ENCODE measurements around the gene DDR1. TPM values are rescaled to one million over a fixed set of nuclear protein-coding genes. Genes with fewer than 3 reads are reported as not detected.

Gene DDR1
- total RNA-seq, 3 donors from 2014 or later, result 145 to 336 (median 271) TPM

DNA sequence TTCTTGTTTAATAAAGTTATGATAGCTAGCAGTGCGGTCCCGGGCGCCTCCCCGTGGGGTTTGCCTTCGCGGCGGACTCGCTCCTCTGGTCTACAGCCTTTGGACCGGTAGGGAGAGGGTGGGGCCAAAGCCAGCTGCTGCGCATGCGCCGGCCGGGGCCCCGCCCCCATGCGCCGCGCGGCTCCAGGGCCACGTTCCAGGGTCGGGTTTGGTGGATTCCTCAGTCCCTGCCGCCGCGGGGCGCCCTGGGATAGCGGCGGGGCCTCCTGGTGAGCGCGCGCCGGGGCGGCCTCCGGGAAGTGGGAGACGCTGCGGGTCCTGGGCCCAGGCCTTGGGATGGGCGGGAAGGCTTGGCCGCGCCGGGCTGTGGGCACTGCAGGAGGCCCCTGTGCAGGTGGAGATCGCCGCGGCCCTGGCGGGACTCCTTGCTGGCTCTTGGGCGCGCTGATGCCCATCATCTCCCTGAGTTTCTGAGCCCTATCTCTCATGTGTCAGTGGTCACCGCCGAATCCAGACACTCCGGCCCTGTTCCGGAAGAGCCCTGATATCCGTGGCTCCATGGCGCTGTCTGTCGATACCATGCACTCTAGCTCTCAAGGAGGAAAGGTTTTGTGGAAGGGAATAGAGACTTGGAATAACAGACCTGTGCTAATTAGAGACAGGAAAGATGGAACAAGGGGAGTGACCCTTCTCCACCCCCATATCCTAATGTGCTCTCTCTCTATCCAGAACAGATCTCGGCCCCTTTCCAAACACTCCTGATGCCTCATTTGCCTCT is 29.9 kb downstream of the DDR1 start, which contains the start of gene VARS2:
TSS of gene VARS2 (plus strand) at position 163 of the 778 bp plus-strand sequence. CDS start at position 762, 599 bp downstream.
- no peaks in the 10 kb centered on the region for H3K36me3 ChIP-seq (ENCODE audit: low read depth)
- peak; percentile 95 to 97 (median 96) for DNase-seq
- ATAC-seq, result peak; percentile 96
- intact Hi-C loops (cut with DNase I, micrococcal nuclease), result no loop called here
- TF ChIP-seq, protein P1, sequence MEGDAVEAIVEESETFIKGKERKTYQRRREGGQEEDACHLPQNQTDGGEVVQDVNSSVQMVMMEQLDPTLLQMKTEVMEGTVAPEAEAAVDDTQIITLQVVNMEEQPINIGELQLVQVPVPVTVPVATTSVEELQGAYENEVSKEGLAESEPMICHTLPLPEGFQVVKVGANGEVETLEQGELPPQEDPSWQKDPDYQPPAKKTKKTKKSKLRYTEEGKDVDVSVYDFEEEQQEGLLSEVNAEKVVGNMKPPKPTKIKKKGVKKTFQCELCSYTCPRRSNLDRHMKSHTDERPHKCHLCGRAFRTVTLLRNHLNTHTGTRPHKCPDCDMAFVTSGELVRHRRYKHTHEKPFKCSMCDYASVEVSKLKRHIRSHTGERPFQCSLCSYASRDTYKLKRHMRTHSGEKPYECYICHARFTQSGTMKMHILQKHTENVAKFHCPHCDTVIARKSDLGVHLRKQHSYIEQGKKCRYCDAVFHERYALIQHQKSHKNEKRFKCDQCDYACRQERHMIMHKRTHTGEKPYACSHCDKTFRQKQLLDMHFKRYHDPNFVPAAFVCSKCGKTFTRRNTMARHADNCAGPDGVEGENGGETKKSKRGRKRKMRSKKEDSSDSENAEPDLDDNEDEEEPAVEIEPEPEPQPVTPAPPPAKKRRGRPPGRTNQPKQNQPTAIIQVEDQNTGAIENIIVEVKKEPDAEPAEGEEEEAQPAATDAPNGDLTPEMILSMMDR (IDR thresholded peaks at IDR 0.05), result peak; percentile 12
- H3K4me1 ChIP-seq (ENCODE audit: low read depth), result peaks cover 15% of the 10 kb centered on the region
- peak within 1 kb of the TSS; percentile 24 for H3K4me3 ChIP-seq
- H3K9me3 ChIP-seq, result no peaks in the 10 kb centered on the region

DNA sequence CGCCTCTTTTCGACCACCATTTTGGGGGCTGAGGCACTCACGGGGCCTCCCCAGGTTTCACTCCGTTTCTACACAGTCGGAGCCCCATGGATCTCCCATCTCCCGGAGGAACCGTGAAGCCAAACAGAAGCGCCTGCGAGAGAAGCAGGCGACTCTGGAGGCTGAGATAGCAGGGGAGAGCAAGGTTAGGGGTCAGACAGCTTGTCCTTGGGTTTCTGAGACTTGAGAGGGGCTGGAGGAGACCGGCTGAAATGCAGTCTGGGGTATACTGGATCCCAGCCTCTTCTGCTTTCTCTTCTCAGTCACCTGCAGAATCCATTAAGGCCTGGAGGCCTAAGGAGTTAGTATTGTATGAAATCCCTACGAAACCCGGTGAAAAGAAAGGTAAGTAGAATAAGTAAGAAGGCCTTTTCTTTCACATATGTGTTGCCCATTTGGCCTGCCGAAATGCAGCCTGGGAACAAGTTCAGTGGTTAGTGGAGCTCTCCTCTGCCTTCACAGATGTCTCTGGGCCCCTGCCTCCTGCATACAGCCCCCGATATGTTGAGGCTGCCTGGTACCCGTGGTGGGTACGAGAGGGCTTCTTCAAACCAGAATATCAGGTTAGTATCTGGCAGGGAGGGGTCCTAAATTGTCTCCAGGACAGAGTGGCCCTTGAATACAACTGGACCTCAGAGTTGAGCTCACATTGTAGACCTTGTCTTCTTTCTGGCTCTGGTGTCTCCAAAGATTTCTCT is 30.7 kb downstream of the DDR1 start:
- peak in 1 of 3 donors; percentile 23 for DNase-seq
- H3K4me1 ChIP-seq (ENCODE audit: low read depth), result peaks cover 15% of the 10 kb centered on the region
- H3K36me3 ChIP-seq (ENCODE audit: low read depth), result no peaks in the 10 kb centered on the region
- TF ChIP-seq, protein P1 (IDR thresholded peaks at IDR 0.05), result no peak
- intact Hi-C loops (cut with DNase I, micrococcal nuclease), result loop anchor here in 1 of 2 donors (5.0 kb wide), 1 partner anchor 172 kb away; no protein-coding TSS in a partner anchor
- no peak overlapping the region for H3K4me3 ChIP-seq
- peak; percentile 2 for ATAC-seq
- no peaks in the 10 kb centered on the region for H3K9me3 ChIP-seq

DNA sequence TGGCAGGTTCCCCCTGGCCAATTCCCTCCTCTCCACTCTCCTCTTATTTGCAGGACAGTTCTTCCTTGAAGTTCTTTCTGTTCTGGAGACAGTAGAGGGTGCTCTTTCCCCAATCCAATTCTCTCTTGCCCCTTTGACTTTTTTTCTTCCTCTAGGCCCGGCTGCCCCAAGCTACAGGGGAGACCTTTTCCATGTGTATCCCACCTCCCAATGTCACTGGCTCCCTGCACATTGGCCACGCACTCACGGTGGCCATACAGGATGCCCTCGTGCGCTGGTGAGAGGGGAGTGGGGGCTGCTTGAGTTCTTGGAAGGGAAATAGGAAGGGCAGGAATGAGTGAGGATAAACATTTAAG is 31.2 kb downstream of the DDR1 start:
- Histone ChIP-seq H3K4me3 (no peak overlapping the region), H3K36me3 (ENCODE audit: low read depth) (no peaks in the 10 kb centered on the region), H3K9me3 (no peaks in the 10 kb centered on the region), H3K4me1 (ENCODE audit: low read depth) (peaks cover 15% of the 10 kb centered on the region)
- ATAC-seq (peak; percentile 35), DNase-seq (peak in 1 of 3 donors; percentile 49)
- TF ChIP-seq, protein P1 (IDR thresholded peaks at IDR 0.05), result peak; percentile 25
- intact Hi-C loops (cut with DNase I, micrococcal nuclease), result loop anchor here in 1 of 2 donors (5.0 kb wide), 1 partner anchor 172 kb away; no protein-coding TSS in a partner anchor

DNA sequence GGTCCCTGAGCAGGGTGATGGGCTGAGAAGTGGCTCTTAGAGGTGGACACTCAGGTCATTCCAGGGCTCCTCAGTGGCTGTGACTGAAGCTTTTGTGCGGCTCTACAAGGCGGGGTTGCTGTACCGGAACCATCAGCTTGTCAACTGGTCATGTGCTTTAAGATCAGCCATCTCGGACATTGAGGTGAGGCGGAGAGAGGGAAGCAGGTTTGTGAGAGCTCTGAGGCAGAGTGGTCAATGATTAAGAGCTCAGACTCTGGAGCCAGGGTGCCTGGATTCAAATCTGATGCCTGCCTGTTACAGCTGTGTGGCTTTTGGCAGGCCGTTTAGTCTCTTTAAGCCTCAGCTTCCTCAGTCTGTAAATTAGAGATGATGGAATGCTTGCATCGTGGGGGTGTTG is 32.7 kb downstream of the DDR1 start:
- Histone ChIP-seq H3K4me3 (no peak overlapping the region), H3K36me3 (ENCODE audit: low read depth) (no peaks in the 10 kb centered on the region), H3K4me1 (ENCODE audit: low read depth) (peaks cover 15% of the 10 kb centered on the region), H3K9me3 (no peaks in the 10 kb centered on the region)
- intact Hi-C loops (cut with DNase I, micrococcal nuclease), result loop anchor here in 1 of 2 donors (5.0 kb wide), 1 partner anchor 170 kb away; no protein-coding TSS in a partner anchor
- ATAC-seq, result no peak
- DNase-seq, result no peak
- TF ChIP-seq, protein P1 (IDR thresholded peaks at IDR 0.05), result no peak

DNA sequence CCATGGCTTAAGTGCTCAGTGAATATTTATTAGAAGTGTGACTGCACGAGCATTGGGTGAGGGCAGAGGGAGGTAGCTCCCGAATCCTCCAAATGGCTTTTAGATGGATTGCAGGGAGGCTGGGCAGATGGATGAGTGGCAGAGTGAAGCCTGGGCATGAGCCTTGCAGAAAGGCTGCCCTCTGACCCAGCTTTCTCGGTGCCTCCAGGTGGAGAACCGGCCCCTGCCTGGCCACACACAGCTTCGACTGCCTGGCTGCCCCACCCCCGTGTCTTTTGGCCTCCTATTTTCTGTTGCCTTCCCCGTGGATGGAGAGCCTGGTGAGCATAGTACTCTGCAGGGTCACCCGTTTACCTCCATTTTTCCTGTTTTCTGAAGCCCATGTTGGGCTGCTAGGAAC is 33.2 kb downstream of the DDR1 start:
- ATAC-seq (no peak), DNase-seq (no peak)
- Histone ChIP-seq H3K4me1 (ENCODE audit: low read depth) (peaks cover 15% of the 10 kb centered on the region), H3K36me3 (ENCODE audit: low read depth) (no peaks in the 10 kb centered on the region), H3K9me3 (no peaks in the 10 kb centered on the region), H3K4me3 (no peak overlapping the region)
- intact Hi-C loops (cut with DNase I, micrococcal nuclease), result loop anchor here in 1 of 2 donors (5.0 kb wide), 1 partner anchor 170 kb away; no protein-coding TSS in a partner anchor
- TF ChIP-seq, protein P1 (IDR thresholded peaks at IDR 0.05), result no peak
